GM21786 (cell line): Measurements from ENCODE around the gene UBASH3B.
"Not testable (repeated sequence)": the region's sequence is repeated elsewhere in the genome, so short reads cannot be mapped to it uniquely, and the experiment has no call there.

Experiments used
- ATAC-seq: cut with Tn5 transposase; IDR thresholded peaks from one replicate; pipeline ENCODE4 v1.9.1; 2021; ENCODE audit not compliant: unreplicated experiment

UBASH3B gene

DNA sequence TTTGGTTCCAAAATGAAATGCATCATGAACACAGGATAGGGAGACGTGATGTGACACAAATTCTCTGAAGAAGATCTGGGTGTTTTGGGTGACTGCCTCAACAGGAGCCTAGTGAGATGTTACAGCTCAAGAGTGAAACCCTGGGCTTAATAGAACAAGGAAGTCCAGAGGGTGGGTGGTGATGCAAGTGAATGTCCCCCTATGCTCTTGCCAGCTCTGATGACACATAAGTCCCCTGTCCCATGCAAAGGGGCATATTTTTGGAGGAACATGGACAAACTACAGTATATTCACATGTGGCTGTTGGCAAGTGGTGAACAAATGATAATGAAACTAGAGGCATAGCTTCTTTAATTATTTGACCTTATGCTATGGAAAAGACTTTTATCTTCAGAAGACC lies 191.9 kb downstream of the UBASH3B start:
- no peak for ATAC-seq

DNA sequence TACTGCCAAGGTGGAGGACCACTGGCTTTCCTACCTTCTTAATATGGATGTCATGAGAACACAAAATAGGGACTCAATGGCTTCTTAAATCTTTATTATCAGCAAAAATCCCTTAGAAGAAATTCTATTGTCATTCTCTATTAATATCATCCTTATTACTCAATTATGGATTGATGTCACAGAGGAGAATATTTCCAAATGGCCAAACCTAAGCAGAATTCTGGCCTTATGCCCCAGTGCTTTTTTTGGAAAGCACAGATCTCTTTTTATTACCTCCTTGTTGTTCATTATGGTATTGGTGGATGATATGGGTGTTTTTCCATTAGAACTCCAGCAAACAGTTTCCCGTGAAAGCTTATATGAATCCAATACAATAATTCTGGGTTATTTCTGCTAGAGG lies 192.7 kb downstream of the UBASH3B start:
- ATAC-seq: no peak

DNA sequence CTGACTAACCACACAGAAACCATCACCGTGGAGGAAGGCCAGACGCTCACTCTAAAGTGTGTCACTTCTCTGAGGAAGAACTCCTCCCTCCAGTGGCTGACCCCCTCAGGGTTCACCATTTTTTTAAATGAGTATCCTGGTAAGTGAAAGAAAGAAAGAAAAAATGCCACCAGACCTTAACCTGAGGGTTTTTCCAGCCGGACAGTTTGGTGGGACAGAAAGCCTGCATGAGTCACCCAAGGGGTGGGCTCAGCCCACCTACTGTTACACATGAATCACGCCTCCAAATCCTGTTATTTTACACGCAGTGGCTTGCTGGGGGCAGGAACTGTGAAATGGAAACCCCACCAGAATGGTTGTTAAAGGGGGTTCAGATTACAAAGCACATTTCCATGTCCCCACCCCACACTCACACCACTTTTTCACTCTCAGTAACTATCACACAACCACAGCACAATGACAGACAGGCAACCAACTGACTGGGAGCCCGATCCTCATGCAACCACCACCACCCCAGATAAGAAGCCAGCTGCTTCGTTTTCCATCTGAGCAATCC lies 194.6 kb downstream of the UBASH3B start:
- ATAC-seq: no peak

DNA sequence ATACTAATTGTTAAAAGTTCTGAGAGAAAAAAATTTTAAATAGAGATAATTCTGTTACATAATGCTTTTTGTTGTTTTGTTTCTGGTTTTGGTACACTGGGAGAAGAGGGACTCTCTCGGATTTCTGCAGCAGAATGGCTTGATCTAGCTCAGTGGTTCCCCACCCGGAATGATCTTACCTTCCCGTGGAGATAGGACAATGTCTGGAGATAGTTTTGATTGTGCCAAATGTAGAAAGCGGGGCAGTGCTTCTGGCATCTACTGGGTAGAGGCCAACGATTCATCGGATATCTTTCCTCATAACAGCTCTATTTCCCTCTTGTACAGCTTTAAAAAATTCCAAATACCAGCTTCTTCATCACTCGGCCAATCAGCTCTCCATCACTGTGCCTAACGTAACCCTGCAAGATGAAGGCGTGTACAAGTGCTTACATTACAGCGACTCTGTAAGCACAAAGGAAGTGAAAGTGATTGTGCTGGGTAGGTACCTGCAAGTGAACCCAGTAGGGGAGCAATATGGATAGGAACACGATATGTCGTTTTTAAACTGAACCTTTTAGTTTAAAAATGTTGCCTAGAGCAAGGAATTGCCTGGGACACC lies 195.9 kb downstream of the UBASH3B start:
- peak; percentile 62 for ATAC-seq

DNA sequence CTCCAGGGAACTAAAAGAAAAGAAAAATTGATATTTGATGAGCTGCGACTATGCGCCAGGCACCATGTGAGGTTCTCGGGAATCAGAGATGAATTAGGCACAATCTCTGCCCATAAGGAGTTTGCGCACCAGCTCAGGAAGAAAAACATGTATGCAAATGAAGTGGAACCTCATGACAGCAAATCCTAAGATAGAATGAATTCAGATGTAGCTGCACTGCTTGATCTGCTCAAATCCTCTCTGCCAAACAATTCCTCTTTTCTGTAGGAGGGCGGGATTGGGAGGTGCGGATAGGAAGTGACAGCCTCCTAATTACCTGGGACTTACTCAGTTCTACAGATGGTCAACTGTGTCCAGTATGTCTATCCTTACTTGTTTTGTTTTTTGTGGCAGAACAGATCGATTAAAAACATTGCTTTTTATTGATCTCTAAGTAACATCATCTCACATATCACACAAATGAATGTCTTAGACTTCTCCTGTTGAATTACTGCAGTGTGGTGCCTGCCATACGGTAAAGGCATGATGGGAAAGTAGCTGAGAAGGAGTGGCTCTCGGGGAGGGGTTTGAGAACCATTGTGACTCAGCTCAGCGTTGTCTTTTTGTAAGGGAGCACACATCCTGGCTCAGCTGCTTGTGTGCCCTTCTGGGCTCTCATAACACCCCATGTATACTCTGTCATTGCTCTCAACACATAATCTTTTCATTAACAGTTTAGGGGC lies 196.7 kb downstream of the UBASH3B start:
- no peak for ATAC-seq

DNA sequence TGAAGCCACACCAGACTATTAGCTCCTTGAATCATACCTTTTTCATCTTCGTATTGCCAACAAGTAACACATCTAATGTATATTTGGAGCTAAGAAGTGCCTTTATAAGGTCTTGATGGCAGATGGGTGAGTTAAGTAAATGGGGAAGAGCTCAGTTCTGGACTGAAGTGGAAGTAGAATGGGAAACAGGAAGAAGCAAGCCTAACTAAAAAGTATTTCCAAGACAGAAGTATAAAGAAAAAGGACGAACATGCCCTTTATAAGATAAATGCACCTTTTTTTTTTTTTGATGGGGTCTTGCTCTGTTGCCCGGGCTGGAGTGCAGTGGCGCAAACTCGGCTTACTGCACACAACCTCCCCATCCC lies 197.3 kb downstream of the UBASH3B start:
- no peak for ATAC-seq

DNA sequence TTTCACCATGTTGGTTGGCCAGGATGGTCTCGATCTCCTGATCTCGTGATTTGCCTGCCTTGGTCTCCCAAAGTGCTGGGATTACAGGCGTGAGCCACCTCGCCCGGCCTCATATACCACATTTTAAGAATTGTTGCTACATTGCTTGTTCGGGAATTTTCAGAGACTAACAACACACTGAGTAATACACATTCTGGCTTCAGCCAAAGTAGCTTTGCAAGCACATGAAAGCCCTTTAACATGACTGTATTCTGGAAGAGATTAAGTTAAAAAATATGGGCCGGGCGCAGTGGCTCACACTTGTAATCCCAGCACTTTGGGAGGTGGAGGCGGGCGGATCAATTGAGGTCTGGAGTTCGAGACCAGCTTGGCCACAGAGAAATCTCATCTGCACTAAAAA lies 197.7 kb downstream of the UBASH3B start:
- ATAC-seq: no peak

DNA sequence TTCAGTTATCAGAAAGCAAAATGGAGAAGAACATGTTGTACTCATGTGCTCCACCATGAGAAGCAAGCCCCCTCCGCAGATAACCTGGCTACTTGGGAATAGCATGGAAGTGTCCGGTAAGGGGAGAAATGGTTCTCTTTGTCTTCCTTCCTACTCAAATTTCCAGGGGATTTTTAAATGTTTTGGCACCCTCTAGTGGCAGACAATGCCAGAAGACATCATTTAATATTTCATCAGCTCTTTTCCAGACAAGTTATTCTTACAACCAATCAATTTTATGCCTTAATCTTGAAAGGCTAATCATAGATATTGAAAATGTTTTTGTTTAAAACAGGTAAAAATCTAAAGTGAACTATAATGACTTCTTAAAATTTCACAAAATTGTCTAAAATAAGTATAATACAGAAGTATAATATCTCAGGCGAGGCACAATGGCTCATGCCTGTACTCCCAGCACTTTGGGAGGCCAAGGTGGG lies 198.5 kb downstream of the UBASH3B start:
- no peak for ATAC-seq

DNA sequence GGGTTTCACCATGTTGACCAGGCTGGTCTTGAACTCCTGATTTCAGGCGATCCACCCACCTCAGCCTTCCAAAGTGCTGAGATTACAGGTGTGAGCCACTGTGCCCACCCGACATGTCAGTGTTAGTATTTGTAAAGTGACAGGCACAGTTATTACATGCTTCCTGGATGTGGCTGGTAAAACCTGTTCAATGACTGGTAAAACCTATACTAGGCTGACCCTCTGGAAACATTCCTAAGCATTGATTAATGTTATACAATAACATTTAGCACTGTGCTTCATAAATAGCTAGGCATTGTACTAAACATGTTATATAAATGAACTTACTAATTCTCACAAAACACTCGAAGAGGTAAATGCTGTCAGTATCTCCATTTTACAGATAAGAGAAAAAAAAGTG lies 206.1 kb downstream of the UBASH3B start:
- ATAC-seq: no peak

DNA sequence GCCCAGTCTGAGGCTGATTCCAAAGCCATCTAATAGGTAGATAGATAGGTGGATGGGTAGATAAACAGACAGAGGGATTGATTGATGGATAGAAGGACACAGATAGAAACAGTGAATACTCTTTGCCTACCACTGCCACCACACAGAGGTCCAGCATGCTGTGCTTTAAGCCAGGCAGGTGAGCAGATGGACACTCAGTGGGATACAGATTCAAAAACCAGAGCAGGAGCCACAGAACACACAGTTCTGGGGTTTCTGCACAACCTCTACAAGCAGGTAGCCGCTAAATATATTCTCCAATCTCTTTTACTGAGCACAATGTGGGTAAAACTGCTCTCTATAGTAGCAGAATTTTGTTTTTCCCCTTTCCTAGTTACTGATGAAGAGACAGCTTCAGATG lies 206.6 kb downstream of the UBASH3B start:
- ATAC-seq: no peak

DNA sequence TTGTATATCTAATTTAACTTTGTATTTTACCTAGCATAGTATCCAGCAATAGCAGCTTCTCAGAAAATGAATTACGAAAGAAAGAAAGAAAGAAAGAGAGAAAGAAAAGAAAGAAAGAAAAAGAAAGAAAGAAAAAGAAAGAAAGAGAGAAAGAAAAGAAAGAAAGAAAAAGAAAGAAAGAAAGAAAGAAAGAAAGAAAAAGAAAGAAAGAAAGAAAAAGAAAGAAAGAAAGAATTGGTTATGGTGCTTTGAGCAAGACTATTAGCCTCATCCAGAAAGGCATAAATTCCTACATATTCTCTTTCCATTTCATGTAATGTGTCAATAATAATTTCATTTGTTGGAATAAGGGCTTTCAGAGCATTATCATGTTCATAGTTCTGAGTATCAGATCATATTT lies 207.6 kb downstream of the UBASH3B start:
- not testable (repeated sequence) for ATAC-seq

DNA sequence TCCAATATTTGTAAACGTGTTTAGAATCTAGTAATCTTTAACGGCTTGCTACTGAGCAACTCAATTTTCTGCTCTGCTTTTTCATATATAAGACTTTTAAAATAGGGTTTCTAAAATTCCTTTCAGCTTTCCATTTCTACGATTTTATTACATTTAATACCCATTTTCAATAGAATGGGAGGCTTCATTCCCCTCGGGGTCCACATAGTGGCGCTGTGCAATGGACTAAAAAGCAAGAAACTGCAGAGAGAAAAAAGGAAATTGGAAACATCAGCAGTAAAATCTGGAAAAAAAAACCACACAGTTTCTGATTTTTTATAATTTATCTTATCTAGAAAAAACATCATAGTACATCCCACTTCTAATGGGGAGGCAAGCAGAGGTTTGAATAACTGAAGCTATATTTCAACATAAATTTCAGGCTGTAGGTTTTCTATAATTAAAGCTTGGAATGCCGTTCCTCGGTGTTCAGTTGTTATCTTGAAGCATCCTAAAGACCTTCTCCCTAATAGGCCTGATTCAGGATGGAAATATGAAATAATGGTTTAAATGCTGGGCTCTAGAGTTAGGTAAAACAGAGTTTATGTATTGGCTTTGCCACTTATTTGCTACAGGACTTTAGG lies 208.3 kb downstream of the UBASH3B start:
- no peak for ATAC-seq
